ENCODE measurements around the gene NSUN7.

- TF ChIP-seq CTCF (IDR thresholded peaks at IDR 0.05; ENCODE audit: low read depth, low read length, missing input control) (no peak), SP1 (IDR thresholded peaks at IDR 0.05) (no peak), JUND (IDR thresholded peaks at IDR 0.05) (no peak), ZBTB33 (IDR thresholded peaks at IDR 0.05) (no peak), FOXA1 (IDR thresholded peaks at IDR 0.05) (no peak), GABPA (IDR thresholded peaks at IDR 0.05 in 1 of 2, conservative IDR thresholded peaks at IDR 0.05 in 1 of 2) (no peak), RAD21 (IDR thresholded peaks at IDR 0.05) (no peak), REST (IDR thresholded peaks at IDR 0.05) (no peak)
Measured at GRCh38 chr4:40789771-40790170, 40.0 kb downstream of the NSUN7 start.
